Body of pancreas (tissue), 4 donors: Measurements from ENCODE around the gene DNER.

ENCODE experiments used
- POLR2A ChIP-seq, 3 donors: fragments of 450-650 bp; IDR thresholded peaks; one replicate each; pipeline ENCODE4 v1.6.1; 2016; ENCODE audit warnings: antibody characterized with exemption in 3 of 3, mild to moderate bottlenecking in 2 of 3
- TF ChIP-seq, protein P1 (sequence below), 7 experiments: fragments of 450-650 bp in 4 of 7; fragments of 200-600 bp in 3 of 7; sonication (generic) in 3 of 7; IDR thresholded peaks; one replicate each; pipeline ENCODE4 v1.5.1; 2016 to 2019; ENCODE audit warnings: antibody characterized with exemption in 7 of 7

DNA sequence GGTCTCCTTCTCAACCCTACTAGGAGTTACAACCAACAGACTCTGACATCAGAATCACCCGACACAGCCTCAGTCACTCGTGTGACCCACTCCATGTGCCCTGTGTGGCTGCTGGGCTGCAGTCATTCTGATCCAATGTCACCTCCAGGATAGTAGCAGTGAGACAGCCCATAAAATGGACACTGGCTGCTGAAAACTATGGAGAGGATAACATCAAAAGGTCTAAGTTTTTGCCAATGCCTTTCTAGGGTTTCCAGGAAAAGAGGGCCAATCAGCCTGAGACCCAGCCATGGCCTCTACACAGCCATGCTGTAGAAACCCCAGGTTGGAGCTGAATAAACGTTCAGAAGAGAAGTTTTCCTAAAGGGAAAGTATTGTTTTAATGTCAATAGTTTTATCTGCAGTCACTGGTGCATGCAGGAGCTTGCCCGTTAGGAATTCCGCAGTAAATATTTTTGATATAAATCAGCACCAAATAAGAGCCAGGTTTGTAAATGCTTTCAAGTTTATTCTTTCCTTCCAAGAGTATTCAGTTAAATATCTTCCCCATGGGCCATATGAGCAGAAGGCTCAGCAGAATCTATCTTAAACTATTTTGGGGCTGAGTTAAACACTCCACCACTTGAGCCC, 351.1 kb downstream of the DNER start:
- TF ChIP-seq, protein P1, sequence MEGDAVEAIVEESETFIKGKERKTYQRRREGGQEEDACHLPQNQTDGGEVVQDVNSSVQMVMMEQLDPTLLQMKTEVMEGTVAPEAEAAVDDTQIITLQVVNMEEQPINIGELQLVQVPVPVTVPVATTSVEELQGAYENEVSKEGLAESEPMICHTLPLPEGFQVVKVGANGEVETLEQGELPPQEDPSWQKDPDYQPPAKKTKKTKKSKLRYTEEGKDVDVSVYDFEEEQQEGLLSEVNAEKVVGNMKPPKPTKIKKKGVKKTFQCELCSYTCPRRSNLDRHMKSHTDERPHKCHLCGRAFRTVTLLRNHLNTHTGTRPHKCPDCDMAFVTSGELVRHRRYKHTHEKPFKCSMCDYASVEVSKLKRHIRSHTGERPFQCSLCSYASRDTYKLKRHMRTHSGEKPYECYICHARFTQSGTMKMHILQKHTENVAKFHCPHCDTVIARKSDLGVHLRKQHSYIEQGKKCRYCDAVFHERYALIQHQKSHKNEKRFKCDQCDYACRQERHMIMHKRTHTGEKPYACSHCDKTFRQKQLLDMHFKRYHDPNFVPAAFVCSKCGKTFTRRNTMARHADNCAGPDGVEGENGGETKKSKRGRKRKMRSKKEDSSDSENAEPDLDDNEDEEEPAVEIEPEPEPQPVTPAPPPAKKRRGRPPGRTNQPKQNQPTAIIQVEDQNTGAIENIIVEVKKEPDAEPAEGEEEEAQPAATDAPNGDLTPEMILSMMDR (IDR thresholded peaks at IDR 0.05) = no peak
- no peak for TF ChIP-seq POLR2A (IDR thresholded peaks at IDR 0.05)
